HG03175 (cell line): ENCODE data around the gene CTIF.

ENCODE experiments used
- ATAC-seq: cut with Tn5 transposase; IDR thresholded peaks from one replicate; pipeline ENCODE4 v1.9.1; 2021; ENCODE audit warnings: mild to moderate bottlenecking, moderate library complexity; ENCODE audit not compliant: unreplicated experiment

The CTIF gene

DNA sequence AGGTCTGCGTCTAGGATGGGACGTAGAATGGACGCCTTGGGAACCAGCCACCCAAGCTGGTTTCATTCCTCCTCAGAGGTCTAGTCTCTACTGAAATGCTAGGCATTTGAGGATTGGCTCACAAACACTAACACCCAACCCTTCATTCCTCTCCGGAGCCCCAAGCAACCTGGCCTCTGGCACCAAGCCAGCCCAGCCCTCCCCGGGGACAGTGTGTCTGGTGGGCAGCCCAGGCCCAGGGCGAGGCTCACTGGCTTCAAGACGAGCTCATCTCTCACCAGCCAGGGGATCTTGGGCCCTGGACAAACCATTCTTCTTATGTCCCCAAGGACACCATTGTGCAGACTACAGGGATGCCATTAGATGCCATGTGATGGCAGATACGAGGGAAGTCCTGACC lies 182.5 kb downstream of the CTIF start:
- ATAC-seq, result no peak

- no peak for ATAC-seq
Measured at GRCh38 chr18:48723016-48723415, 184.2 kb downstream of the CTIF start.

DNA sequence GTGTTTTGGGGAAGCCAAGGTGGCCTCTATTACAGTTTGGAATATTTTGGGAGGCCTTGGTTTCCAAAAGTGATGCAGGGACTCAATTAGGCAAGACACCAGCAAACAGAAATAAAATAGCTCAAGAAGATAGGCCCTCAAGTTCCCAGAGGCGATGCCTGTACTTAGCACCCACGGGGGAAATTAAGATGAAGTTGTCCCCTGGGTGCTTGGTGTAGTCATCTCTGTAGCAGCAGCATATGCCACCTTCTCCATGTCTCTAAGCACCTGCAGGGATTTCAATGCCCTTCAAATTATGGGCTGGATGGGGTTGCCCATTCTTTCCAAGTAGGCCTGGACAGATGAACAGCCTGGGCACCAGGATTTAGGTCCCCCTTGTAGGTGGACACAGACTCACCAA lies 185.0 kb downstream of the CTIF start:
- no peak for ATAC-seq

DNA sequence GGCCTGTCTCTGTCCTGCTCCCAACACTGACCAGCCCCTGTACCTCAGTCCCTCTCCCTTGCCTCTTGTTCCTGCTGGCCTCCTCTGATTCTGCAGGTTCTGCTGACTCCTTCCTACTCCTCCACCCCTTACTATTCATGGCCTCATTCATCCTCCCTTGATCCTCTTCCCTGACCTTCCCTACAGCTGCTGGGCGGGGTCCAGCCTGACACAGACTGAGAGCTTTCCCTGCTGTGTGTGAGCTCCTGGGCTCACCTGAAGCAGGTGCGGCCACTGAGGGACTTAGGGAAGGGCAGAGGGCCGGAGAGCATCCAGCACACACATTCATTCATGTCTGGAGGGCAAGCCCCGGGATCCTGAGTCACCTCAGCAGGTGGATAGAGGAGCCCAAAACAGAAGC lies 185.6 kb downstream of the CTIF start:
- ATAC-seq, result no peak

DNA sequence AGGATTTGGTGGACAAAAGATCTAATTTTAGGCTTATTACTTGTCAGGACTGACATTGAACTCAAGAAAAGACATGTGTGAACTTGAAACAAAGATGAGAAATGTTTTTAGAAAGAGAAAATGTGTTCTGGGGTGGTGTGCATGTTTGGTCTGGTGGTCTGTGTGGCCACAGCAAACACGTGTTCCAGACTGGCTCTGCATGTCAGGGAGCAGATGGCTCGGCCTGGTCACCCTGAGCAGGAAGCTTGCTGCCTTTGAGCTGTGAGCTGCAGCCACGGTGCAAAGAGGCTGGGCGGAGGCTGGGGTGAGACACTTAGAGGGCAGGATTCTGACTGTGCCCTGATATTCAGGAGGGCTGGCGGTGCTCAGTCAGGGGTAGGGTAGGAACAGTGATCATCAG lies 186.1 kb downstream of the CTIF start:
- ATAC-seq, result no peak

- no peak for ATAC-seq
Measured at GRCh38 chr18:48725562-48725961, 186.7 kb downstream of the CTIF start.

DNA sequence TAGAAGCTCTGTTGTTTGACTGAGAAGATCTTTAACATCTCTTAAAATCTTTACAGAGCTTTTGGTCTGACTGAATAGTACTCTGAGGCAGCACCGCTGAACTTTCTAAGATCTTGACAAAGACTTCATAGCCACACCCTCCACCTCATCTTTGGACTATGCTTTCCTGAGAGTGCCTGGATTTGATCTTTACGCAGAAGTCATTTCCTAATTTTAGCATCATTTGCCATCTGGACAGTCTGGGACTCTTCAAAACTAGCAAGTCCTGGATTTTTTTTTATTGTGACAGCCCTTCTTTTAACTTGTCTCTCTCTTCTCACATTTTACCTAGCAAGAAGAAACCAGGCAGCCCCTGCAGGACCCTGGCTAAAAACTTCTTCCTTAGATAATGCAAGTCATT lies 188.8 kb downstream of the CTIF start:
- ATAC-seq, result no peak

DNA sequence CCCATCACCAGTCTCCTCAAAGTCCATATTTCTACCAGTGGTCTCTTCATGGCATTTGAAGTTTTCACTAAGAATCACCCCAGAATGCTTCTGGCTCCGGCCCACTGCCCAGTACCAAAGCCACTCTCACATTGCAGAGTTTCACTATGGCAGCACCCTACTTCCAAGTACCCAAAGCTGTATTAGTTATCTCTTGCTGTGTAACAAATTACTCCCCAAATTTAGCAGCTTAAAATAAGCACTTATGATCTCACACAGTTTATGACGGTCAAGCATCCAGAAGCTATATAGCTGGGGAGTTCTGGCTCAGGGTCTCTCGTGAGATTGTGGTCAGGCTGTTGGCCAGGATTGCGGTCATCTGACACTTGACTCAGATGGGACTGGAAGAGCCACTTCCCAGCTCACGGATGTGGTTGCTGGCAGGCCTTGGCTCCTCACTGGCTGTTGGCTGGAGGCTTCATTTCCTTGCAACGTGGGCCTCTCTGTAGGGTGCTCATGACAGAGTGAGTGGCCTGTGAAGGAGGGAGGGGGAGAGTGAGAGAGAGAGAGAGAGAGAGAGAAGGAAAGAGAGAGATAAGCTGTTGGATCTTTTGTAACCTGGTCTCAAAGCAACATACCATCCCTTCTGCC lies 189.5 kb downstream of the CTIF start:
- no peak for ATAC-seq

DNA sequence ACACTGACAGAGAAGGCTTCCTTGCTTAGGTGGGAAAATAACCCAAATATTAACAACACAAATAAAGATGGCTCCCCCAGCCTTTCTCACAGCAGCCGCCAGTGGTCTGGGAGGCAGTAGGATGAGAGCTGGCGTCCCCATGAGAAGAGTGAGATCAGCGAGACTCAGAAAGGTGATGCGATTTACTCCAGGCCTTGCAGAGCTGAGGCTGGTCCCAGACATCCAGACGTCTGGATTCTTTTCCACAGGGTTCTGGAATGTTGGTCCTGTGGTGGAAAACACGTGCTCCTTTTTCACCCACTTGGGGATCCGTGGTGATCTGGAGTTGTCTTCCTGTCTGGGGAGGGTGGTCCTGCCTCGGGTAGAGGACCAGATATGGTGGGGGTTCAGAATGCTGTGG lies 190.6 kb downstream of the CTIF start:
- ATAC-seq, result no peak

DNA sequence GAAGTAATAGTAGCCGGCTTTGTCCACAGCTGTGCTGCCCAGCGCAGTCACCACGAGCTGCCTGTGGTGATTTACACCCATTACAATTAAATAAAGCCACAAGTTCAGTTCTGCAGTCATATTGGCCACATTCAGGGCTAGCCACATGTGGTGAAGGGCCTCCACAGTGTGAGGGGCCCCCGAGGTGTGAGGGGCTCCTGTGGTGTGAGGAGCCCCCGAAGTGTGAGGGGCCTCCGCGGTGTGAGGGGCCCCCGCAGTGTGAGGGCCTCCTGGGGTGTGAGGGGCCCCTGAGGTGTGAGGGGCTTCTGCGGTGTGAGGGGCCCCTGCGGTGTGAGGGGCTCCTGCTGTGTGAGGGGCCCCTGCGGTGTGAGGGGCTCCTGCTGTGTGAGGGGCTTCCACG lies 191.2 kb downstream of the CTIF start:
- no peak for ATAC-seq

DNA sequence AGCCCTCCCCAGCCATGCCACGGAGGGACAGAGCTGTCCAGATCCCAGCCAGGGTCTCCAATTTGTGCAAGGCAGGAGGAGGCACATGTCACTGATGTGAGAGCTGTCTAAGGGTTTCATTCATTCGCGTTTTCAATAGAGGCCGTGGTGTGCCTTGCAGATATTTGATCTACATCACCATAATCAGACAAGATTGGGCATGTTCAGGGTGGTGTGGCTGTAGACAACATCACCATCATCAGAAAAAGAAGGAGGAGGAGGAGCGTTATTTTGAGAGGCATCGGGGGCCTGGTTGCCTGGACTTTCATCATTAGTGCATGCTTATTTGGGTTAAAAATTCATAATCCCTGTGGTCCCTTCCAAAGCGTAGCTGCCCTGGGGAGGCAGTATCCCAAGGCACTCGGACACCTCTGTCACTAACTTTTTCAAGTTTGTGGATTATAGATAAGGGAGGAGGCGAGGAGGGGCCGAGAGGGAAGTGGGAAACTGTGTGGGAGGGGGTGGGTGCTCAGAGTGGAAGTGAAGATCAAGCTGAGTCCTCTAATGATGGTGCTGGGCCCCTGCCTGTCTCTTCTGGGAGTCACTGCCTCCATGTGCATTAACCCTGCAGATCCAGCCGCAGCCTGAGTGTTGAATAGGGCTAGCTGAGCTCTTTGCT lies 194.1 kb downstream of the CTIF start:
- no peak for ATAC-seq

DNA sequence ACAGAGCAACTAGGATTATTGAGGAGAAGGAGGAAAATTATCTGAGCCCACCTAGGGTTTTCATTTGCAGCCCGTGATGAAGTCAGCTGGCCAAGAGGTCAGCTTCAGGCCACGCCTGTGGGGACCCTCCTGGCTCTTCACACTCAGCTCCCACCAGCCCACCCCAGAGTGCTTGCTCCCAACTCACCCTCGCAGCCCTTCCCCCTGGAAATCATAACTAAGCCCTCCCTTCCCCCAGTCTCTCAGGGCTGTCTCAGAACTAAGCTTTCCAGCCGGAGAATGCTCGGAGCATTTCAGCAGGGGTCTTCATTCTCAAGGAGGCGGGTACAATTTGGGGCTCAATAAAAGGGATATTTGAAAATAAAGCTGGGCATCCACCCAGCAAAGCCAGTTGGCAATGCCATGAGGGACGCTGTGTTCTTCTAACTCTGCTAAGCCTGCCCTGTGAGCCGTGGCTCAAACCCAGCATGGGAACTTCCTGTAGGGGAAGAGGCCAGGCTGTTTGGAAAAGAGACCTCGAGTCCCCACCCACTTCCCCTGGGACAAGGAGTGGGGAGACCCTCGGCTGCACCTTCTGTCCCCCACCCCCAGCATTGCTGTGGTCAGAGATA lies 194.9 kb downstream of the CTIF start:
- no peak for ATAC-seq

DNA sequence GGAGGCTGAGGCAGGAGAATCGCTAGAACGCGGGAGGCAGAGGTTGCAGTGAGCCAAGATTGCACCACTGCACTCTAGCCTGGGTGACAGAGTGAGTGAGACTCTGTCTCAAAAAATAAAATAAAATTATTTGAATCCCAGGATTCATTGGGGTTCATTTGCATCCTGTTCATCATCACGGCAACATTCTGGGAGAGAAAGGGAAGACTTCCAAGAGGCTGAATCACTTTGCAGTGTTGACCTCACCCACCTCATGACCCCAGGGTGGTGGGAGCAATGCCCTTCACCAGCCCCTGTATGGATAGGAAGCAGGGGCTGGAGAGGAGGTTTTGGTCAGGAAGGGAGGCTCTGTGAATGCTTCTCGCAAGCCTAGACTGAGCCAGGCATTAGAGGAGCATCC lies 195.6 kb downstream of the CTIF start:
- ATAC-seq, result no peak

DNA sequence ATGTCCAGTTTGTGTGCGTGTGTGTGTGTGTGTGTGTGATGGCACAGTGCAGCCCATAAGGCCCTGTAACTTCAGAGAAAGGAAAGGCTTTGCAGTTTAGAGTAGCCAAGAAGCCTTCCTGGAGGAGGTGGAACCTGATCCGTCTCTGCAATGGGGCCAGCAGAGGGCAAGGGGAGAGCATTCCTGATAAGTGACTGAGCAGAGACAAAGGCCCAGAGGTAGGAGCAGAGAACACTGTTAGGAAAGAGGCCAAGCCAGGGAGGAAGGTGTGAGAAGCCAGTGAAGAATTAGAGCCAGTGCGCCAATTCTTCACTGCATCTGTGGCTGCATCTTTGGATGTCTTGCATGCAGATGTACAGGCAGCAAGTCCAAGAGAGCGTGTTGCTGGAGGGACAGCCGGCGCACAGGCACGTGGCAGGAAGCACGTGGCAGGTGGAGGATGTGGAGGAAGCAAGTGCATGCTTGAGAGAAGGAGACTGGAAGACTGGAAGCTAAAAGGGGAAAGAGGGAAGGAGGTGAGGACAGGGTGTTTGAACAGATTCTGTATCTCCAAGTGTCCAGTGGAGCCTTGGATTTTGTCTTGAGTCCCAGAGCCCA lies 196.3 kb downstream of the CTIF start:
- ATAC-seq, result no peak

GRCh38 chr18:48735681-48736255 lies 196.9 kb downstream of the CTIF start:
- ATAC-seq, result no peak

DNA sequence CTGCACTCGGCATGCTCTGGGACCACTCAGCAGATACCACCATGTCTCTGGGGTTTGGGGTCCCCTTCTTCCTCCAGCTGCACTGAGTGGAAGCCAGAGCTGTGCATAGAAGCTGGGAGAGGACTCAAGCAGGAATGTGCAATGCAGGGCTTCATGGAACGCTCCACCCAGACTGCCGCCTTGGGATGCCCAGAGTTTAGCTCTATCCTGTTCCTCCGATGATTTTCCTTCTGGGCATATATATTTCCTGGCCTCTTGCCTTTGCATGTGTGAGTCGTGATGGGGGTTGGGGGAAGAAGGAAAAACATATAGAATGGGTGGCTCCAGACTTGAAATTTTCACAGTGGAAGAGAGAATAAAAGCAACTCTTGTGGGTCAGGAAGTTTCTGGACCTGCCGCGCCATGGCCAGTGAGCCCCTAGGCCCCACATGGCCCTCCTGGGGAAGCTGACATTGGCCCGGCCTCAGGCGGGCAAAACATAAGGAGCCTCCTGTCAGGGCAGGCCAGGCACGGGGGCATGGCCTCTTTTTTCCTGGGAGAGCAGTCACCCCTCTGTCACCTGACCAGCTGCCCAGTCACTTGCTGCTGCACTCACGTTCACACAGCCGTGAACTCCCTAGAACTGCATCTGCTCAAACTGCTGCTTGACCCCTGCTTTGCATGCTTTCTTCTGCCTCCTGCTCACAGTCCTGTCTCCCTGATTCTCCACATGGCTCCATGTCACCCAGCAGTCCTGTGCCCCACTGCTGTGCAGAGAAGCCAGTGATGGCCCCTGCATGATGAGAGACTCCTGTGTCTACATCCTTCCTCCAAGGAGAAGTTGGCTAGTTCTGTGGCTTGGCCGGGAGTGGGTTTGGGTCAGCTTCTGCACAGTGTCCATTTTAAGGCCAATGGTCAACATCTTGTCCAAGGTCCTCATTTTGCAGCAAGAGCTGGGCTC lies 197.8 kb downstream of the CTIF start:
- ATAC-seq, result no peak

GRCh38 chr18:48739266-48740067 lies 200.6 kb downstream of the CTIF start:
- ATAC-seq, result no peak

- no peak for ATAC-seq
Measured at GRCh38 chr18:48740068-48740440, 201.2 kb downstream of the CTIF start.

- ATAC-seq, result no peak
Measured at GRCh38 chr18:48740851-48741485, 202.1 kb downstream of the CTIF start.
